ENCODE measurements around the gene EPSTI1. TPM values are rescaled to one million over a fixed set of nuclear protein-coding genes. Genes with fewer than 3 reads are reported as not detected.

The EPSTI1 gene
- total and polyA plus RNA-seq, 10 of the 15 experiments (the other 5 are each of a cell fraction or from before 2014, with no cell fraction given), result 4.7 to 32.0 (median 24.2) TPM

DNA sequence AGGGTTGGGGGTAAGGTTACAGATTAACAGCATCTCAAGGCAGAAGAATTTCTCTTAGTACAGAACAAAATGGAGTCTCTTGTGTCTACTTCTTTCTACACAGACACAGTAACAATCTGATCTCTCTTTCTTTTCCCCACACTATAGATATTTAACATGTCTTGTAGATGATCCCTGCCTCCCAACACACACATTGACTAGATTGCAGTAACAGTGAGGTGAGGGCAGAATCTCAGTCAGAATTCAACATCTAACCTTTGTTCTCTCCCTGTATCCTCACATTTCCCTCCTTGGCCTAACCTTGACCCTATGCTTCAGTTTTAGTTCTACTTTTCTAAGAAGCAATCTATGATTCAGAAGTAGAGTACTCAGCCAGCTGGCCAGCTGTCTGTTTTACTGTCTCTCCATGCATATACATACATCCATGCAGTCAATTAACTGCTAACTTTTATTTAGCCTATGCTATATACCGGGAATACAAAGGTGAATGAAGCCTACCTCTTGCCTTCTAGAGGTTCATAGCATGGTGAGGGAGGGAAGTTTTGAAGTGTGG, 49.4 kb upstream of the EPSTI1 start:
- Histone ChIP-seq H3K4me3 (no peak overlapping the region), H2AFZ (ENCODE audit: control insufficient read depth, low read depth, low read length) (no peak overlapping the region), H3K9ac (ENCODE audit: control insufficient read depth, insufficient read depth, low read length) (no peak overlapping the region), H3K27me3 (replicated peaks in 1 of 2; ENCODE audit: control insufficient read depth in 2 of 2, insufficient read depth in 2 of 2, low read length in 1 of 2) (no peaks in the 10 kb centered on the region), H3K9me3 (replicated peaks; ENCODE audit: control insufficient read depth, insufficient read depth, low read length) (no peaks in the 10 kb centered on the region), H3K79me2 (ENCODE audit: control insufficient read depth, insufficient read depth, low read length) (peaks cover 33% of the 10 kb centered on the region), H3K4me1 (ENCODE audit: control insufficient read depth, insufficient read depth, low read length) (peaks cover 48% of the 10 kb centered on the region), H3K36me3 (ENCODE audit: control insufficient read depth in 2 of 2, insufficient read depth in 2 of 2, low read length in 1 of 2) (peaks cover 0 to 4% of the 10 kb centered on the region in 2 experiments; a peak in 2 of 4 replicates), H3K27ac (ENCODE audit: control insufficient read depth, insufficient read depth) (peak overlapping the region; percentile 41), H3K4me2 (ENCODE audit: control insufficient read depth, insufficient read depth) (peak overlapping the region; percentile 56; the same call in 1 of the 2 replicates), H4K20me1 (ENCODE audit: control insufficient read depth, insufficient read depth) (no peaks in the 10 kb centered on the region)
- CTCF ChIA-PET, result interaction anchor here (1.0 to 1.6 kb wide), 5 partner anchors 9 to 71 kb away, joined by 3 to 4 read pairs (median 3); no protein-coding TSS in a partner anchor
- intact Hi-C loops (cut with micrococcal nuclease; ENCODE audit: unreplicated experiment), result loop anchor here (10.0 kb wide), 1 partner anchor 767 kb away; the partner anchor contains the start of gene AKAP11
- SMC1A ChIA-PET (ENCODE audit: uncharacterized antibody, unreplicated experiment), result interaction anchor here (0.7 to 2.5 kb wide), 6 partner anchors 10 to 70 kb away, joined by 3 to 17 read pairs (median 4); no protein-coding TSS in a partner anchor
- no peak for DNase-seq (ENCODE audit: low read depth, low spot score)
- ATAC-seq, result peak; percentile 65
- POLR2A ChIA-PET, result no interaction called here
- in situ Hi-C loops (cut with MboI), result no loop called here
- no TSS peak for BruUV-seq (replicated peaks)
- no peak for FAIRE-seq
- 0% methylated on average over 1 of the region's 1 CpG for WGBS (ENCODE audit: insufficient coverage, insufficient replicate concordance, low lambda C conversion rate, missing lambda C conversion rate)
- RAD21 ChIA-PET (ENCODE audit: unreplicated experiment), result interaction anchor here (1.0 to 2.0 kb wide), 7 partner anchors 10 to 72 kb away, joined by 3 to 7 read pairs (median 4); no protein-coding TSS in a partner anchor
- 0 out of 2 replicates have a peak, but pooled peaks have one; percentile 56 for TF ChIP-seq TCF12 (IDR thresholded peaks at IDR 0.05; ENCODE audit: low read depth, low read length)
- TF ChIP-seq POU2F2 (IDR thresholded peaks at IDR 0.05; ENCODE audit: borderline replicate concordance, low read depth, low read length), result 0 out of 3 replicates have a peak, but pooled peaks have one; percentile 39
- no peak for TF ChIP-seq NR2C1 (IDR thresholded peaks at IDR 0.05)
- 0 out of 2 replicates have a peak, but pooled peaks have one; percentile 44 for TF ChIP-seq NR2F1 (conservative IDR thresholded peaks at IDR 0.05)
- no peak for TF ChIP-seq RFX5 (IDR thresholded peaks at IDR 0.05; ENCODE audit: low read depth, low read length)
- TF ChIP-seq, protein P1, sequence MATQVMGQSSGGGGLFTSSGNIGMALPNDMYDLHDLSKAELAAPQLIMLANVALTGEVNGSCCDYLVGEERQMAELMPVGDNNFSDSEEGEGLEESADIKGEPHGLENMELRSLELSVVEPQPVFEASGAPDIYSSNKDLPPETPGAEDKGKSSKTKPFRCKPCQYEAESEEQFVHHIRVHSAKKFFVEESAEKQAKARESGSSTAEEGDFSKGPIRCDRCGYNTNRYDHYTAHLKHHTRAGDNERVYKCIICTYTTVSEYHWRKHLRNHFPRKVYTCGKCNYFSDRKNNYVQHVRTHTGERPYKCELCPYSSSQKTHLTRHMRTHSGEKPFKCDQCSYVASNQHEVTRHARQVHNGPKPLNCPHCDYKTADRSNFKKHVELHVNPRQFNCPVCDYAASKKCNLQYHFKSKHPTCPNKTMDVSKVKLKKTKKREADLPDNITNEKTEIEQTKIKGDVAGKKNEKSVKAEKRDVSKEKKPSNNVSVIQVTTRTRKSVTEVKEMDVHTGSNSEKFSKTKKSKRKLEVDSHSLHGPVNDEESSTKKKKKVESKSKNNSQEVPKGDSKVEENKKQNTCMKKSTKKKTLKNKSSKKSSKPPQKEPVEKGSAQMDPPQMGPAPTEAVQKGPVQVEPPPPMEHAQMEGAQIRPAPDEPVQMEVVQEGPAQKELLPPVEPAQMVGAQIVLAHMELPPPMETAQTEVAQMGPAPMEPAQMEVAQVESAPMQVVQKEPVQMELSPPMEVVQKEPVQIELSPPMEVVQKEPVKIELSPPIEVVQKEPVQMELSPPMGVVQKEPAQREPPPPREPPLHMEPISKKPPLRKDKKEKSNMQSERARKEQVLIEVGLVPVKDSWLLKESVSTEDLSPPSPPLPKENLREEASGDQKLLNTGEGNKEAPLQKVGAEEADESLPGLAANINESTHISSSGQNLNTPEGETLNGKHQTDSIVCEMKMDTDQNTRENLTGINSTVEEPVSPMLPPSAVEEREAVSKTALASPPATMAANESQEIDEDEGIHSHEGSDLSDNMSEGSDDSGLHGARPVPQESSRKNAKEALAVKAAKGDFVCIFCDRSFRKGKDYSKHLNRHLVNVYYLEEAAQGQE (IDR thresholded peaks at IDR 0.05; ENCODE audit: low read depth, low read length), result no peak
- TF ChIP-seq TCF3 (IDR thresholded peaks at IDR 0.05; ENCODE audit: borderline replicate concordance, insufficient read depth, low read depth, low read length), result 0 out of 2 replicates have a peak, but pooled peaks have one; percentile 28
- TF ChIP-seq, protein P2, sequence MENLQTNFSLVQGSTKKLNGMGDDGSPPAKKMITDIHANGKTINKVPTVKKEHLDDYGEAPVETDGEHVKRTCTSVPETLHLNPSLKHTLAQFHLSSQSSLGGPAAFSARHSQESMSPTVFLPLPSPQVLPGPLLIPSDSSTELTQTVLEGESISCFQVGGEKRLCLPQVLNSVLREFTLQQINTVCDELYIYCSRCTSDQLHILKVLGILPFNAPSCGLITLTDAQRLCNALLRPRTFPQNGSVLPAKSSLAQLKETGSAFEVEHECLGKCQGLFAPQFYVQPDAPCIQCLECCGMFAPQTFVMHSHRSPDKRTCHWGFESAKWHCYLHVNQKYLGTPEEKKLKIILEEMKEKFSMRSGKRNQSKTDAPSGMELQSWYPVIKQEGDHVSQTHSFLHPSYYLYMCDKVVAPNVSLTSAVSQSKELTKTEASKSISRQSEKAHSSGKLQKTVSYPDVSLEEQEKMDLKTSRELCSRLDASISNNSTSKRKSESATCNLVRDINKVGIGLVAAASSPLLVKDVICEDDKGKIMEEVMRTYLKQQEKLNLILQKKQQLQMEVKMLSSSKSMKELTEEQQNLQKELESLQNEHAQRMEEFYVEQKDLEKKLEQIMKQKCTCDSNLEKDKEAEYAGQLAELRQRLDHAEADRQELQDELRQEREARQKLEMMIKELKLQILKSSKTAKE (IDR thresholded peaks at IDR 0.05; ENCODE audit: low read depth, poor library complexity, severe bottlenecking), result no peak
- TF ChIP-seq ZNF217 (IDR thresholded peaks at IDR 0.05), result no peak
- TF ChIP-seq IKZF2 (IDR thresholded peaks at IDR 0.05), result peak; percentile 29 to 48; a peak in 3 of 4 replicates
- TF ChIP-seq ZNF384 (IDR thresholded peaks at IDR 0.05; ENCODE audit: borderline replicate concordance, low read depth, low read length), result no peak
- TF ChIP-seq, protein P3, sequence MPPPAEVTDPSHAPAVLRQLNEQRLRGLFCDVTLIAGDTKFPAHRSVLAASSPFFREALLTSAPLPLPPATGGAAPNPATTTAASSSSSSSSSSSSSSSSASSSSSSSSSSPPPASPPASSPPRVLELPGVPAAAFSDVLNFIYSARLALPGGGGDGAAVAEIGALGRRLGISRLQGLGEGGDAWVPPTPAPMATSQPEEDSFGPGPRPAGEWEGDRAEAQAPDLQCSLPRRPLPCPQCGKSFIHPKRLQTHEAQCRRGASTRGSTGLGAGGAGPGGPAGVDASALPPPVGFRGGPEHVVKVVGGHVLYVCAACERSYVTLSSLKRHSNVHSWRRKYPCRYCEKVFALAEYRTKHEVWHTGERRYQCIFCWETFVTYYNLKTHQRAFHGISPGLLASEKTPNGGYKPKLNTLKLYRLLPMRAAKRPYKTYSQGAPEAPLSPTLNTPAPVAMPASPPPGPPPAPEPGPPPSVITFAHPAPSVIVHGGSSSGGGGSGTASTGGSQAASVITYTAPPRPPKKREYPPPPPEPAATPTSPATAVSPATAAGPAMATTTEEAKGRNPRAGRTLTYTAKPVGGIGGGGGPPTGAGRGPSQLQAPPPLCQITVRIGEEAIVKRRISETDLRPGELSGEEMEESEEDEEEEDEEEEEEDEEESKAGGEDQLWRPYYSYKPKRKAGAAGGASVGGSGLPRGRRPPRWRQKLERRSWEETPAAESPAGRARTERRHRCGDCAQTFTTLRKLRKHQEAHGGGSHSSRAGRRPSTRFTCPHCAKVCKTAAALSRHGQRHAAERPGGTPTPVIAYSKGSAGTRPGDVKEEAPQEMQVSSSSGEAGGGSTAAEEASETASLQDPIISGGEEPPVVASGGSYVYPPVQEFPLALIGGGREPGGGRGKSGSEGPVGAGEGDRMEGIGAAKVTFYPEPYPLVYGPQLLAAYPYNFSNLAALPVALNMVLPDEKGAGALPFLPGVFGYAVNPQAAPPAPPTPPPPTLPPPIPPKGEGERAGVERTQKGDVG (CRISPR knock-in tag; IDR thresholded peaks at IDR 0.05), result peak; percentile 53; the same call in 1 of the 2 replicates
- TF ChIP-seq ESRRA (IDR thresholded peaks at IDR 0.05; ENCODE audit: low read length), result peak; percentile 86; the same call in 1 of the 2 replicates
- TF ChIP-seq RB1 (IDR thresholded peaks at IDR 0.05; ENCODE audit: borderline replicate concordance), result no peak

Measured in GM12878 (cell line).